Loucy (cell line): ENCODE data around the gene LHX4.

Experiments used
- H2AFZ ChIP-seq: fragments of 200-600 bp; sonication (generic); 2 replicates; pipeline ENCODE4 v1.6.0; 2016; ENCODE audit warnings: antibody characterized with exemption, mild to moderate bottlenecking, low read length, moderate library complexity
- H3F3A ChIP-seq: fragments of 200-600 bp; 2 replicates; pipeline ENCODE4 v1.6.0; 2016; ENCODE audit warnings: antibody characterized with exemption, low read depth, mild to moderate bottlenecking
- H3K27me3 ChIP-seq: fragments of 200-600 bp; sonication (generic); 2 replicates; pipeline ENCODE4 v1.6.1; 2014; ENCODE audit warnings: low read length, mild to moderate bottlenecking; ENCODE audit not compliant: insufficient read depth, poor library complexity, severe bottlenecking
- H3K36me3 ChIP-seq: fragments of 200-600 bp; sonication (generic); 2 replicates; pipeline ENCODE4 v1.6.1; 2016; ENCODE audit warnings: low read length; ENCODE audit not compliant: insufficient read depth
- H3K4me1 ChIP-seq: fragments of 200-600 bp; sonication (generic); 2 replicates; pipeline ENCODE4 v1.5.1; 2014; ENCODE audit warnings: low read length, mild to moderate bottlenecking; ENCODE audit not compliant: insufficient read depth, poor library complexity, severe bottlenecking
- H3K4me2 ChIP-seq: fragments of 200-600 bp; sonication (generic); 2 replicates; pipeline ENCODE4 v1.6.0; 2014; ENCODE audit warnings: antibody characterized with exemption, low read length, low read depth, mild to moderate bottlenecking; ENCODE audit not compliant: poor library complexity, severe bottlenecking
- H3K4me3 ChIP-seq: fragments of 200-600 bp; sonication (generic); 2 replicates; pipeline ENCODE4 v1.5.1; 2014; ENCODE audit warnings: low read length, mild to moderate bottlenecking, mixed read lengths; ENCODE audit not compliant: poor library complexity, severe bottlenecking
- H3K79me2 ChIP-seq: fragments of 200-600 bp; sonication (generic); 2 replicates; pipeline ENCODE4 v1.6.1; 2014; ENCODE audit warnings: low read length; ENCODE audit not compliant: insufficient read depth
- H3K9ac ChIP-seq: fragments of 200-600 bp; sonication (generic); 2 replicates; pipeline ENCODE4 v1.6.0; 2014; ENCODE audit warnings: mild to moderate bottlenecking, low read depth, low read length, moderate library complexity; ENCODE audit not compliant: poor library complexity, severe bottlenecking
- H3K9me2 ChIP-seq: fragments of 200-600 bp; sonication (generic); replicated peaks from 2 replicates; pipeline ENCODE4 v1.6.1; 2016; ENCODE audit warnings: low read depth, low read length, mixed read lengths
- H3K9me3 ChIP-seq: fragments of 200-600 bp; sonication (generic); 2 replicates; pipeline ENCODE4 v1.6.1; 2014; ENCODE audit warnings: mild to moderate bottlenecking, antibody characterized with exemption, low read length, low read depth; ENCODE audit not compliant: insufficient read depth
- H4K20me1 ChIP-seq: fragments of 200-600 bp; sonication (generic); 2 replicates; pipeline ENCODE4 v1.6.0; 2014; ENCODE audit warnings: antibody characterized with exemption, low read length, mild to moderate bottlenecking; ENCODE audit not compliant: insufficient read depth, poor library complexity, severe bottlenecking
- CTCF ChIP-seq: fragments of 200-600 bp; sonication (generic); conservative IDR thresholded peaks from 2 replicates; pipeline ENCODE4 v1.5.1; 2014; ENCODE audit warnings: mild to moderate bottlenecking, antibody characterized with exemption, low read length
- EZH2phosphoT487 ChIP-seq: fragments of 200-600 bp; IDR thresholded peaks from 2 replicates; pipeline ENCODE4 v1.6.1; 2018; ENCODE audit warnings: antibody characterized with exemption, mild to moderate bottlenecking, moderate library complexity, borderline replicate concordance

LHX4 gene

GRCh38 chr1:180310095-180310494 is 80.0 kb downstream of the LHX4 start:
- H3K36me3 ChIP-seq = peaks cover 42% of the 10 kb centered on the region
- no peaks in the 10 kb centered on the region for H3K9me2 ChIP-seq
- H3K79me2 ChIP-seq = no peaks in the 10 kb centered on the region
- no peaks in the 10 kb centered on the region for H4K20me1 ChIP-seq
- no peak overlapping the region for H2AFZ ChIP-seq
- H3K4me1 ChIP-seq = no peaks in the 10 kb centered on the region
- TF ChIP-seq CTCF (no peak), EZH2phosphoT487 (no peak)
- no peak overlapping the region for H3K9ac ChIP-seq
- no peaks in the 10 kb centered on the region for H3F3A ChIP-seq
- H3K4me2 ChIP-seq = no peak overlapping the region
- H3K27me3 ChIP-seq = no peaks in the 10 kb centered on the region
- H3K4me3 ChIP-seq = no peak overlapping the region
- H3K9me3 ChIP-seq = peaks cover 7% of the 10 kb centered on the region; the same call in 1 of the 2 replicates

- no peaks in the 10 kb centered on the region for H3K9me2 ChIP-seq
- no peaks in the 10 kb centered on the region for H3F3A ChIP-seq
- no peak overlapping the region for H3K4me2 ChIP-seq
- H3K79me2 ChIP-seq = no peaks in the 10 kb centered on the region
- TF ChIP-seq EZH2phosphoT487 = no peak
- no peak for TF ChIP-seq CTCF
- no peak overlapping the region for H3K4me3 ChIP-seq
- peaks cover 7% of the 10 kb centered on the region; the same call in 1 of the 2 replicates for H3K9me3 ChIP-seq
- H3K27me3 ChIP-seq = no peaks in the 10 kb centered on the region
- no peak overlapping the region for H3K9ac ChIP-seq
- H3K4me1 ChIP-seq = no peaks in the 10 kb centered on the region
- H3K36me3 ChIP-seq = peaks cover 42% of the 10 kb centered on the region
- no peak overlapping the region for H2AFZ ChIP-seq
- H4K20me1 ChIP-seq = no peaks in the 10 kb centered on the region
These were observed 81.1 kb downstream of the LHX4 start for GRCh38 chr1:180311011-180311730.

GRCh38 chr1:180312926-180313325 is 82.9 kb downstream of the LHX4 start:
- Histone ChIP-seq H3K9me3 (no peaks in the 10 kb centered on the region), H3K9ac (no peak overlapping the region), H3K4me2 (no peak overlapping the region), H3K79me2 (no peaks in the 10 kb centered on the region), H3K4me3 (no peak overlapping the region), H3K36me3 (peaks cover 35% of the 10 kb centered on the region), H3F3A (no peaks in the 10 kb centered on the region), H3K27me3 (no peaks in the 10 kb centered on the region), H2AFZ (no peak overlapping the region), H3K9me2 (no peaks in the 10 kb centered on the region), H3K4me1 (no peaks in the 10 kb centered on the region), H4K20me1 (no peaks in the 10 kb centered on the region)
- no peak for TF ChIP-seq EZH2phosphoT487
- TF ChIP-seq CTCF = no peak
